Endothelial cell (in vitro differentiated cells): ENCODE measurements around the gene ENO4. TPM values are rescaled to one million over a fixed set of nuclear protein-coding genes. Genes with fewer than 3 reads are reported as not detected.

Source experiments
- DNase-seq: peaks from one replicate; pipeline ENCODE4 v3.0.0; 2021; ENCODE audit warnings: low spot score
- H3K27ac Mint-ChIP-seq: one replicate; pipeline ENCODE4 v1.8.0; 2021; ENCODE audit warnings: mixed read lengths, inconsistent platforms; ENCODE audit not compliant: unreplicated experiment
- H3K27me3 Mint-ChIP-seq: one replicate; pipeline ENCODE4 v1.8.0; 2021; ENCODE audit warnings: mild to moderate bottlenecking, moderate library complexity, mixed read lengths, inconsistent platforms; ENCODE audit not compliant: unreplicated experiment
- H3K36me3 Mint-ChIP-seq: one replicate; pipeline ENCODE4 v1.8.0; 2021; ENCODE audit warnings: mild to moderate bottlenecking, low read depth, mixed read lengths, inconsistent platforms; ENCODE audit not compliant: unreplicated experiment
- H3K4me1 Mint-ChIP-seq: one replicate; pipeline ENCODE4 v1.8.0; 2021; ENCODE audit warnings: mild to moderate bottlenecking, mixed read lengths, inconsistent platforms; ENCODE audit not compliant: unreplicated experiment
- H3K4me3 Mint-ChIP-seq: one replicate; pipeline ENCODE4 v1.8.0; 2021; ENCODE audit warnings: mild to moderate bottlenecking, mixed read lengths, inconsistent platforms; ENCODE audit not compliant: unreplicated experiment
- H3K9me3 Mint-ChIP-seq: one replicate; pipeline ENCODE4 v1.8.0; 2021; ENCODE audit warnings: mixed read lengths, inconsistent platforms; ENCODE audit not compliant: unreplicated experiment
- total RNA-seq: library from RNA; stranded (reverse); fragmentation: NEBNext Ultra II Directional; extraction: Animal tissue kit (Norgen Biotek cat#: 25700); gene quantifications from one replicate; pipeline ENCODE4 v1.2.1, GENCODE V29; 2021; ENCODE audit not compliant: unreplicated experiment
- TF ChIP-seq, protein P1 (sequence below): fragments of 200-600 bp; sonication (generic); IDR thresholded peaks from one replicate; pipeline ENCODE4 v1.5.0; 2021; ENCODE audit warnings: antibody characterized with exemption; ENCODE audit not compliant: unreplicated experiment

The ENO4 gene
- total RNA-seq, 1 donor from 2014 or later = 1.1 TPM

GRCh38 chr10:116811691-116812090 is 37.6 kb upstream of the ENO4 start:
- Mint-ChIP-seq H3K4me3 (no peak overlapping the region), H3K36me3 (no peaks in the 10 kb centered on the region), H3K9me3 (no peaks in the 10 kb centered on the region), H3K27ac (no peak overlapping the region), H3K4me1 (peaks cover 3% of the 10 kb centered on the region), H3K27me3 (peaks cover 8% of the 10 kb centered on the region)
- no peak for DNase-seq
- TF ChIP-seq, protein P1, sequence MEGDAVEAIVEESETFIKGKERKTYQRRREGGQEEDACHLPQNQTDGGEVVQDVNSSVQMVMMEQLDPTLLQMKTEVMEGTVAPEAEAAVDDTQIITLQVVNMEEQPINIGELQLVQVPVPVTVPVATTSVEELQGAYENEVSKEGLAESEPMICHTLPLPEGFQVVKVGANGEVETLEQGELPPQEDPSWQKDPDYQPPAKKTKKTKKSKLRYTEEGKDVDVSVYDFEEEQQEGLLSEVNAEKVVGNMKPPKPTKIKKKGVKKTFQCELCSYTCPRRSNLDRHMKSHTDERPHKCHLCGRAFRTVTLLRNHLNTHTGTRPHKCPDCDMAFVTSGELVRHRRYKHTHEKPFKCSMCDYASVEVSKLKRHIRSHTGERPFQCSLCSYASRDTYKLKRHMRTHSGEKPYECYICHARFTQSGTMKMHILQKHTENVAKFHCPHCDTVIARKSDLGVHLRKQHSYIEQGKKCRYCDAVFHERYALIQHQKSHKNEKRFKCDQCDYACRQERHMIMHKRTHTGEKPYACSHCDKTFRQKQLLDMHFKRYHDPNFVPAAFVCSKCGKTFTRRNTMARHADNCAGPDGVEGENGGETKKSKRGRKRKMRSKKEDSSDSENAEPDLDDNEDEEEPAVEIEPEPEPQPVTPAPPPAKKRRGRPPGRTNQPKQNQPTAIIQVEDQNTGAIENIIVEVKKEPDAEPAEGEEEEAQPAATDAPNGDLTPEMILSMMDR = no peak

- Mint-ChIP-seq H3K27ac (no peak overlapping the region), H3K36me3 (no peaks in the 10 kb centered on the region), H3K4me1 (peaks cover 6% of the 10 kb centered on the region), H3K27me3 (peaks cover 4% of the 10 kb centered on the region), H3K4me3 (no peak overlapping the region), H3K9me3 (no peaks in the 10 kb centered on the region)
- TF ChIP-seq, protein P1 = no peak
- DNase-seq = no peak
Measured at GRCh38 chr10:116815641-116816415, 33.5 kb upstream of the ENO4 start.

DNA sequence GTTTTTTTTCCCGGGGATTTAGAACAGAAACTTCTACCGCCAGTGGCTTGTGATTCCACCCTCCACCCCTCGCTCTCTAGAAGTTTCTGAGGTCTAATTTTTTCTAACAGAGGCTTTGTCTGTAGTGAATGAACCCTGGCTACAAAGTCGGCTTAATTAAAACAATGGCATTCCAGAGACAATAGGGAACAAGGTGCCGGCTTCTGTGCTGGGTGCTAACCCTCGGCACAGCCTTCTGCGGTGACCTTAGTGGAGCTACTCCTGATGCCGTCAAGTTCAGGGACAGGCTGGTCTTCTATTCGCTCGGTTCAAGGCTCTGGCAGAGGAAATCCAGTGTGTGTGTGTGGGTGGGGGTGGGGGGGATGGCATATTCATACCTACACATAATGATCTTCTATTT is 32.1 kb upstream of the ENO4 start:
- Mint-ChIP-seq H3K27ac (no peak overlapping the region), H3K36me3 (no peaks in the 10 kb centered on the region), H3K4me1 (peaks cover 6% of the 10 kb centered on the region), H3K27me3 (peaks cover 4% of the 10 kb centered on the region), H3K4me3 (no peak overlapping the region), H3K9me3 (no peaks in the 10 kb centered on the region)
- TF ChIP-seq, protein P1 = no peak
- no peak for DNase-seq

DNA sequence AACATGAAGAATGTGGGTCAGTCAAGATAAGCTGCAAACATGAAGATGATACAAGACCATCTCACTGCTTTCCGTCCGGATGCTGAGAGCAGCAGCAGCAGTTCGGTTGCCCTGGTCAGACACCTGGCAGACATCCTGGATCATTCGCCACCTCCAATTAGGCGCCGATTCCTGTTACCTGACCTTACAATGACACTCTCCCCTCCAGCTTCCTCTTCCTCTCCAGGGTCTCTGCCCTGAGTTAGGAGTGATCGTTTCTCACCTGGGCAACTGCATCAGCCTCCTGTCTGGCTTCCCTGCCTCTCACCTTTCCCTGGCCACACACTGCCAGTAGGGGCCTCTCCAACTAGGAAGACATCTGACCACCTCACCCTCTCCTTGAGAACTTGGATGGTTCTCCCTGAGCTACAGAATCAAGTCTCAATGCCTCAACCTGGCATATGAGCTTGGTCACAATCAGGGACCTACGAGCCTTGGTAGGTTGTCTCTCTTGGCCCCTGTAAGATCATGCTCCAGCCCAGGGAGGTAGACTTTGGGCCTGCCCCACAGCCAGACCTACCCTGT is 31.4 kb upstream of the ENO4 start:
- no peak for DNase-seq
- no peaks in the 10 kb centered on the region for H3K9me3 Mint-ChIP-seq
- peaks cover 6% of the 10 kb centered on the region for H3K4me1 Mint-ChIP-seq
- no peaks in the 10 kb centered on the region for H3K36me3 Mint-ChIP-seq
- H3K27me3 Mint-ChIP-seq = peaks cover 4% of the 10 kb centered on the region
- H3K4me3 Mint-ChIP-seq = no peak overlapping the region
- H3K27ac Mint-ChIP-seq = no peak overlapping the region
- TF ChIP-seq, protein P1 = no peak

GRCh38 chr10:116819999-116820677 is 29.2 kb upstream of the ENO4 start:
- Mint-ChIP-seq H3K36me3 (no peaks in the 10 kb centered on the region), H3K27ac (no peak overlapping the region), H3K9me3 (no peaks in the 10 kb centered on the region), H3K4me3 (no peak overlapping the region), H3K27me3 (peaks cover 4% of the 10 kb centered on the region), H3K4me1 (peaks cover 6% of the 10 kb centered on the region)
- TF ChIP-seq, protein P1 = no peak
- DNase-seq = no peak
